ENCODE results near the gene NOTCH3. TPM values are rescaled to one million over a fixed set of nuclear protein-coding genes. Genes with fewer than 3 reads are reported as not detected.

NOTCH3 gene
- total and polyA plus RNA-seq, 12 donors = 18.7 to 45.5 (median 31.9) TPM

- intact Hi-C loops (cut with DNase I) = loop anchor here in 4 of 10 donors (5.0 to 10.0 kb wide), 4 partner anchors 37 to 145 kb away; partner anchors contain the start of gene SYDE1 (in 1 of the 4)
- DNase-seq (no peak), ATAC-seq (no peak)
- peak overlapping the region in 3 of 10 donors; percentile 0 to 11 (median 2) for H3K4me3 ChIP-seq
- H3K9me3 ChIP-seq = no peaks in the 10 kb centered on the region
- peaks cover 0 to 89% (median 25%) of the 10 kb centered on the region in 9 donors for H3K36me3 ChIP-seq
- no peak for TF ChIP-seq CTCF (IDR thresholded peaks at IDR 0.05)
- no peaks in the 10 kb centered on the region for H3K27me3 ChIP-seq
- peaks cover 60 to 99% (median 87%) of the 10 kb centered on the region in 9 donors for H3K4me1 ChIP-seq
- H3K27ac ChIP-seq = peak overlapping the region; percentile 84 to 94 (median 92)
- WGBS, 2 donors = 60 to 66% methylated on average over 6 of the region's 6 CpGs
These were observed 48.7 kb upstream of the NOTCH3 start for GRCh38 chr19:15249528-15249874.

DNA sequence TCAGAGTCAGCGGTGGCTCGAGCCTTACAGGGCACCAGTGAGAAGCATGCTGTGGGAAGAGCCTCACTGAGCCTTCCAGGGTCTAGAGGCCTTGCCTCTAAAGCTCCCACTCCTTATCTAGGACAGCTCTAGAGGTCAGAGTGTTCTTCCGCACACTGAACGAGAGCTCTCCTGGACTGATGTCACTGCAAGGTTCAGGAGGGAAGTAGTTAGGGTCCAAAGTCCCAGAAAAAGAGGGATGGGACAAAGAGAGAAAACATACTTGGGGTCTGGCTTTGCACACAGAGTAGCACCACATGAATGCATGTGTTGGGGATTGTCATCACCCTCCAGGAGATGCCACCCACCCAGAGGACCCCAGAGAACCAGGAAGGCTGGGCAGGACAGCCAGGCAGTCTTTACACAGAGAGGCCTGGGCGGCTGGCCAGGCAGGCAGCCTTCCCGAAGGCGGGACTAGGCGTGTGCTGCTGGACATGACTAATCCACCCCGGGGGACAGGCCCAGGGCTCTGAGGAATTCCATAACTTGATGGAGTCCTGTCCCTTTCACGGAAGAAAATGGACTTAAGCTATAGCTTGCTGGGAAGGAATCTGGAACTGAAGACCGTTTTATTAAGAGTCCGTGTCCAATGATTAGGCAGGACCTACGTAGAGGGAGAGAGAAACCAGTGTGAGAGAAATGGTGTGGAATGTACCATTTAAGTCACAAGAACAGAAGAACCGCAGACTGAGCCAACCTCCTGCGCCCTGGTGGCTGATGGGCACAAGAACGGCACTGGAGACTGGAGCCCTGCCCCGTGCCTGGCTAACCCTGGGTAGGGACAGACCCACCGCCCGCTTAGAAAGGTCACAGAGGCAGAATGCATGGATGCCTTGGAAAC lies 48.1 kb upstream of the NOTCH3 start:
- peak overlapping the region in 3 of 10 donors; percentile 0 to 11 (median 2) for H3K4me3 ChIP-seq
- no peaks in the 10 kb centered on the region for H3K9me3 ChIP-seq
- peak; percentile 86 to 88 for DNase-seq
- H3K36me3 ChIP-seq = peaks cover 0 to 89% (median 26%) of the 10 kb centered on the region in 9 donors
- peak; percentile 52 to 78 (median 70) for ATAC-seq
- H3K27ac ChIP-seq = peak overlapping the region; percentile 84 to 94 (median 92)
- TF ChIP-seq CTCF (IDR thresholded peaks at IDR 0.05) = no peak
- intact Hi-C loops (cut with DNase I) = loop anchor here in 4 of 10 donors (5.0 to 10.0 kb wide), 4 partner anchors 37 to 144 kb away; partner anchors contain the start of gene SYDE1 (in 1 of the 4)
- H3K4me1 ChIP-seq = peaks cover 60 to 95% (median 83%) of the 10 kb centered on the region in 9 donors
- 40 to 44% methylated on average over 19 of the region's 19 CpGs for WGBS, 2 donors
- H3K27me3 ChIP-seq = no peaks in the 10 kb centered on the region

- no peak for TF ChIP-seq CTCF (IDR thresholded peaks at IDR 0.05)
- Histone ChIP-seq H3K27ac (peak overlapping the region; percentile 84 to 94 (median 92)), H3K4me3 (no peak overlapping the region), H3K9me3 (no peaks in the 10 kb centered on the region), H3K36me3 (peaks cover 0 to 89% (median 25%) of the 10 kb centered on the region in 9 donors), H3K4me1 (peaks cover 59 to 88% (median 75%) of the 10 kb centered on the region in 9 donors), H3K27me3 (no peaks in the 10 kb centered on the region)
- ATAC-seq = peak in 6 of 8 donors; percentile 8 to 35 (median 12)
- WGBS, 2 donors = 67 to 82% methylated on average over 5 of the region's 5 CpGs
- peak in 1 of 2 donors; percentile 68 for DNase-seq
- intact Hi-C loops (cut with DNase I) = loop anchor here in 4 of 10 donors (5.0 to 10.0 kb wide), 4 partner anchors 36 to 143 kb away; partner anchors contain the start of gene SYDE1 (in 1 of the 4)
These were observed 47.3 kb upstream of the NOTCH3 start for GRCh38 chr19:15248106-15248505.

Measured in heart right ventricle (tissue), 16 donors.